ENCODE measurements around the gene GNG11.

The GNG11 gene

GRCh38 chr7:93945756-93946535 is 24.4 kb downstream of the GNG11 start:
- DNase-seq, result no peak

DNA sequence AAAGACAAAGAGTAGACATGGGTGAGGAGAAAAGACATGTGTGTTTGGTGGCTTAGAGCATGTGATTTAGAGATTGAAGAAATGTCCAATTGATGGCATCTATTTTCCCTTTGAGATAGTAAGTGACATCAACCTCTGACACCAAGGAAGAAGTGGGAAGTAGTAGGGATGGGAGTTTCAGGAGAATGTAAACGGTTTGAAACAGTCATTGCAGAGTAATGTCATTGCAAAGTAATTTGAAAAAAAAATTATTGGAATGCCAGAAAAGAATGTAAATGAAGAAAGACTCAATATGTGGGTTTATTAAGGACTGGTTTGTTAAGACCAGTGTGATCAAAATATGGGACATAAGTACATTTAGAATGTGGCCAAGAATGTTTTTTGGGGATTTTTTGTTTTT is 26.6 kb downstream of the GNG11 start:
- DNase-seq, result no peak

GRCh38 chr7:93948873-93949272 is 27.3 kb downstream of the GNG11 start:
- DNase-seq, result no peak

- no peak for DNase-seq
These were observed 27.9 kb downstream of the GNG11 start for GRCh38 chr7:93949423-93949822.

GRCh38 chr7:93955304-93955703 is 33.8 kb downstream of the GNG11 start:
- no peak for DNase-seq

DNA sequence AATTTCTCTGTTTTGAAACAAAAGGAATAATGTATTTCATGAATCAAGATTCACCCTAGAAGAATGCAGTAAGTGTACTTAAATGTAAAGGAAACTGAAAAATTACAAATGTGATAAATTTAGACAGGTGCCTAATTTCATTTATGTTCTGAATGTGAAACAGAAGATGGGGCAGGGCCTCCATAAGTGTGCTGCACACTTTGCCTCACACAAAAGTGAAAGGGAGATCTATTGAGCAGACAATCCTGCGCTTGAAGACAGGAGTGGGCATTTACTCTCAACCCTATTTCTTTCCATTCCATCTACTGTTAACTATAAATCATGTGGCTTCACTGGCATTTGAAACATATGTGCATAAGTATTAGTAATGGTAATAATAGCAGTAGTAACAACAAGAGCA is 36.2 kb downstream of the GNG11 start:
- DNase-seq, result no peak

DNA sequence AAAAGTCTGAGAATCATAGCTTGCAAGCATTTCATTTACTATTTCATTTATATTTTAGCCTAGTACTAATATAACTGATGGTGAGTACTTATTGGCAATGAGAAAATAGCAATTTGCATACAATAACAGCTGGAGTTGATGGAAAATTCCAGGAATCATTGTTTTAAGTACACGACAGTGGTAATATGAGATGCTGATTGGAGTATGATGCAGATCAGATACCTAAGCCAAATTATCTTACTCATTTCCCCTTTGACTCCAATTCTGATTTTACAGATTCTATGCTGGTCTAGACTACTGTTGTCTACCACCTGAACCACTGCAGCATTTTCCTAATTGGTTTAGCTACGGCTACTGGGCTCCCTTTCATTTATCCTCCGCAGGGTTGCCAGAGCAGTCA is 36.7 kb downstream of the GNG11 start:
- no peak for DNase-seq

DNA sequence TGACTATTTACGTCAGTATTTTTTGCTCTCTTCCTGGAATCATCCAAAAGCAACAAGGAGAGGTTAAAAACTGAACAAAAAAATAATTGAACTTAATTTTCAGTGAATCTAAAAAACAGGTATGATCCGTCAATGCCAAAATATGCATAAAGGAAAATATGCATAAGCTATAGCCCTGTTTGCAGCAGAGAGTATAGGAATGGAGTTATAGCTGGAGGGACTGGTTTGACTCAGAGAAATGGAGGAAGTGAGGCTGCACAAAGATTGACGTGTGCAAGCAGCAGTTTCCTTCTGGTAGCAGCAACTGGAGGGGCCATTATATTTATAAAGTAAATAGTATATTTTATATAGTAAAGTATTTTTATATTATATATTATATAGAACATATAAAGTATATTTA is 37.1 kb downstream of the GNG11 start:
- DNase-seq, result no peak

GRCh38 chr7:93960986-93961385 is 39.5 kb downstream of the GNG11 start:
- DNase-seq, result no peak

- DNase-seq, result no peak
These were observed 42.7 kb downstream of the GNG11 start for GRCh38 chr7:93964262-93964661.

- DNase-seq, result no peak
These were observed 43.3 kb downstream of the GNG11 start for GRCh38 chr7:93964813-93965212.

GRCh38 chr7:93968911-93969620 is 47.5 kb downstream of the GNG11 start:
- no peak for DNase-seq

DNA sequence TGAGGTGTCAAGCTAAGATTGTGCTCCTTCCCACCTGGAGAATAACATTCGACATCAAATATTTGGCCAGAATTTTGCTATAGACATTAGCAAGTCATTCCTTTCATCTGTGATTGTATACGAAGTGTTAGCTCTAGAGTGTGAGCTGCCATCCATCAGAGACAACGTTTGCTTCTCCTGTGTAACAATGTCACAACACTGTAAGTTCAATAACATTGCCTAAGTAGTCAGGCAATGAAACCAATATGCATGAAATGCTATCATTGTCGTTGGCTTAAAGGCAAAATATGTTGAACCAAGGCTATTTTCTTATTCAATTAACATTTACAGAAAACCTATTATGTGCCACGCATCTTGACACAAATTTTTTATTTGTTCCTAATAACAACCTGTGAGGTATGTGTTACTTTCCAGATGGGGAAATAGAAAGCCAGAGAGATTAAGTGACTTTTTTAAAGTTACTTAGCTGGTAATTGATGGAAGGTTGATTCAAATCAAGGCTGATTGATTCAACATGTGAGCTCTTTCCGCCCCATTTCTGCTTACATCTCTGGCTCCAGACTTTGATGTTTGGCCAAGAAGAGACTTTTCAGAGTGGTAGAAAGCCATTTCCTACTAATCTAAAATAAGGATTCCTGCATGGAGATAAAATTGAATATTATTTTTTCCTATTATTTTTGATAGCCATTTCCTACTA is 50.6 kb downstream of the GNG11 start:
- no peak for DNase-seq

- DNase-seq, result no peak
These were observed 51.6 kb downstream of the GNG11 start for GRCh38 chr7:93973134-93973533.

DNA sequence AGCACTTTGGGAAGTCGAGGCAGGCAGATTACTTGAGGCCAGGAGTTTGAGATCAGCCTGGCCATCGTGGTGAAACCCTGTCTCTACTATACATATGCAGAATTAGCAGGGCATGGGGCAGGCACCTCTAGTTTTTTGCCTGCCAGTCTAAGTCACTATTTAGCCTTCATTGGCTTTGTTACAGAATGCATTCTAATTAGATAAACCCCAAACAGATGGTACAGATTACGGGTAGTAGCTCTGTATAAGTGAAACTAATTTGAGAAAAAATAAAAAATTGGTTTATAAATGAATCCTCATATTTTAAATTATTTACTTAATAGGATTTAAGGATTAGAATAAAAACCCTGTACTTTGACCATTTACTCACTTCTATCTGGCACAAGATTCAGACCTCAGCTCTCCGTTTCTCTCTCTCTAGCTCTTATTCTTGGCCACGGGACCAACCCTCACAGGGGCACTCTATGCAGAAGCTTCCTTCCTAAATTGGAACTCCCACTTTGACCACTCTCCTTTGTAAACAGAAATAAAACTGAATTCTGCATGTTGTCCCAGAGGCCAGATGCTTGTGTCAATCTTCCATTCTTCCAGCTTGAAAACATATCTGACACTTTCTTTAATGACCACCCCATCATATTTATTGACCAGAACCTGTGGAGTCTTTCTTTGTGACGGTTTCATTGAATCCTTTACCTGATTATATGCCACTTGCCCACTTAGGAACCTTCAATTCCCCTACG is 55.8 kb downstream of the GNG11 start:
- DNase-seq, result no peak
